ENCODE measurements around the gene RBM22. TPM values are rescaled to one million over a fixed set of nuclear protein-coding genes. Genes with fewer than 3 reads are reported as not detected.

The RBM22 gene
- total and polyA plus RNA-seq, 2 of the 8 experiments (the other 6 are each of a cell fraction or from before 2014, with no cell fraction given): 20.8 to 33.9 TPM

DNA sequence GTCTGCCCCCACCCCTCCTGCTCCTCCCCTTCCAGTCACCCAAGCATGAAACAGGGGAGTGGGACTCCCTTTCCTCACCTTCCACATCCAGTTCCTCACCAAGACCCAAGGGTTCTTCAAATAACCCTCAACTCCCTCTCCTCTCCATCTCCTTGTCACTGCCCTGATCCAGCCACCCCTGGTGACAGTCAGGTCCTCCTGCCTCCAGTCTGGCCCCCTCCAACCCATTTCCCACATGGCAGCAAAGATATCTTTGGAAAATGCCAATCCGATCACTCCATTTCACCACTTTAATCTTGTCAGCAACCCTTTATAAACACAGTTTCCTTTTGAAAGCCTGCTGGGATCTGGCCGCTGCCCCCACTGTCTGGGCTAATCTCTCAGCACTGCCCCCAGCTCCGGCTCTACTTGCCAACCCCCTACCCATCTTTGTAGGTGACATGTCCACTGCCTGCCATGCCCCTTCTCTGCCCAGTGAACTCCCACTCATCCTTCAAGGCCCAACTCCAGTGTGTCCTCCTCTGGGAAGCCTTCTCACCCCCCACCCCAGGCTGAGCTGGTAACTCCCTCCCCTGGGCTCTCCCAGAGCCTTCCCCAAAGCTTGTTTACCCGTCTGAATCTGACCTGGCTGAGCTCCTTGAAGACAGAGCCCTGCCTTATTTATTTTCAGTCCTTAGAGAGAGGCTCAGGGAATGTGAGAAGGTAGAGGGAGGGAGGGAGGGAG is 40.6 kb downstream of the RBM22 start:
- H3K4me3 ChIP-seq (ENCODE audit: extremely low read depth in 1 of 4, insufficient read depth in 2 of 4, low read depth in 3 of 4, low read length in 4 of 4): no peak overlapping the region
- ChIA-PET CTCF (ENCODE audit: partially characterized antibody) (interaction anchor here (0.6 to 20.1 kb wide), 15 partner anchors 10 to 219 kb away, joined by 3 to 303 read pairs (median 4); partner anchors contain the start of gene SYNPO), POLR2A (ENCODE audit: partially characterized antibody) (interaction anchor here (0.9 to 8.2 kb wide), 7 partner anchors 12 to 211 kb away, joined by 3 to 70 read pairs (median 4); partner anchors contain the start of gene RPS14)
- no peaks in the 10 kb centered on the region for H3K9me3 ChIP-seq (ENCODE audit: insufficient read depth in 2 of 2, low read depth in 1 of 2, low read length in 1 of 2)
- H3K23ac ChIP-seq (ENCODE audit: insufficient read length): no peak overlapping the region
- peaks cover 0 to 11% (median 2%) of the 10 kb centered on the region in 4 experiments; a peak in 4 of 7 replicates for H3K4me1 ChIP-seq (replicated peaks in 1 of 4; ENCODE audit: control insufficient read depth in 3 of 4, insufficient read depth in 4 of 4, low read length in 3 of 4)
- peak overlapping the region; percentile 36; the same call in 1 of the 2 replicates for H2AFZ ChIP-seq (ENCODE audit: low read length)
- FAIRE-seq: no peak
- no peak overlapping the region for H4K5ac ChIP-seq (ENCODE audit: insufficient read length, low read depth, low read length)
- no peak overlapping the region for H2BK5ac ChIP-seq (ENCODE audit: low read depth, low read length)
- no peak overlapping the region for H2BK20ac ChIP-seq (ENCODE audit: low read length)
- no peak overlapping the region for H4K91ac ChIP-seq (replicated peaks; ENCODE audit: insufficient read length, low read length)
- H3K18ac ChIP-seq (ENCODE audit: extremely low read depth, low read length): no peak overlapping the region
- no peaks in the 10 kb centered on the region for H3K79me1 ChIP-seq (ENCODE audit: low read depth, low read length)
- no peak for DNase-seq (ENCODE audit: low read depth in 1 of 2, low spot score in 2 of 2)
- H3K9ac ChIP-seq (replicated peaks in 1 of 4; ENCODE audit: extremely low read depth in 1 of 4, low read depth in 3 of 4, low read length in 3 of 4): no peak overlapping the region
- no peak overlapping the region for H3K14ac ChIP-seq (ENCODE audit: insufficient read length)
- H2AK5ac ChIP-seq (ENCODE audit: low read depth, low read length): no peak overlapping the region
- 60% methylated on average over 4 of the region's 4 CpGs; no CpG with 5 or more reads in 1 of the 2 experiments for WGBS, 2 experiments (ENCODE audit: extremely low coverage in 1 of 2, insufficient coverage in 1 of 2, insufficient read length in 1 of 2, insufficient replicate concordance in 2 of 2, low coverage in 1 of 2, low lambda C conversion rate in 2 of 2, missing lambda C conversion rate in 1 of 2)
- no peaks in the 10 kb centered on the region for H3K79me2 ChIP-seq (ENCODE audit: control insufficient read depth in 1 of 2, insufficient read depth in 2 of 2, low read length in 2 of 2)
- peak overlapping the region; percentile 14 to 15; a peak in 1 of 4 replicates for H3K4me2 ChIP-seq (ENCODE audit: insufficient read depth in 1 of 2, low read depth in 2 of 2, low read length in 2 of 2)
- no peak overlapping the region for H3K4ac ChIP-seq (replicated peaks; ENCODE audit: insufficient read length, low read depth, low read length)
- H2BK120ac ChIP-seq (replicated peaks; ENCODE audit: low read depth, low read length): no peak overlapping the region
- H4K20me1 ChIP-seq (replicated peaks in 1 of 2; ENCODE audit: control insufficient read depth in 1 of 2, insufficient read depth in 2 of 2, low read length in 2 of 2): peaks cover 0 to 2% of the 10 kb centered on the region in 2 experiments
- no peaks in the 10 kb centered on the region; a peak in 1 of 7 replicates for H3K27me3 ChIP-seq (replicated peaks in 1 of 4; ENCODE audit: control insufficient read depth in 3 of 4, extremely low read depth in 1 of 4, insufficient read depth in 3 of 4, low read length in 3 of 4)
- peaks cover 2% of the 10 kb centered on the region; the same call in 1 of the 2 replicates for H3K23me2 ChIP-seq (ENCODE audit: low read depth, low read length)
- no peak overlapping the region for H3K27ac ChIP-seq (ENCODE audit: low read depth, low read length)
- H3K36me3 ChIP-seq (ENCODE audit: control insufficient read depth in 2 of 4, insufficient read depth in 4 of 4, low read length in 3 of 4): no peaks in the 10 kb centered on the region
- H4K8ac ChIP-seq (ENCODE audit: extremely low read depth, insufficient read depth, low read length): no peak overlapping the region
- H2BK12ac ChIP-seq (ENCODE audit: low read depth, low read length): no peak overlapping the region
- H3K56ac ChIP-seq (replicated peaks; ENCODE audit: insufficient read length, low read depth, low read length): no peak overlapping the region
- no peak overlapping the region for H2BK15ac ChIP-seq (ENCODE audit: low read length)
- TF ChIP-seq MAFK (IDR thresholded peaks at IDR 0.05; ENCODE audit: low read depth, low read length) (no peak), SRF (IDR thresholded peaks at IDR 0.05; ENCODE audit: low read depth, low read length) (no peak), FOSL1 (IDR thresholded peaks at IDR 0.05; ENCODE audit: insufficient read depth, low read depth, low read length) (no peak)

Measured in H1 (cell line).